ENCODE data around the gene GPBAR1.

DNA sequence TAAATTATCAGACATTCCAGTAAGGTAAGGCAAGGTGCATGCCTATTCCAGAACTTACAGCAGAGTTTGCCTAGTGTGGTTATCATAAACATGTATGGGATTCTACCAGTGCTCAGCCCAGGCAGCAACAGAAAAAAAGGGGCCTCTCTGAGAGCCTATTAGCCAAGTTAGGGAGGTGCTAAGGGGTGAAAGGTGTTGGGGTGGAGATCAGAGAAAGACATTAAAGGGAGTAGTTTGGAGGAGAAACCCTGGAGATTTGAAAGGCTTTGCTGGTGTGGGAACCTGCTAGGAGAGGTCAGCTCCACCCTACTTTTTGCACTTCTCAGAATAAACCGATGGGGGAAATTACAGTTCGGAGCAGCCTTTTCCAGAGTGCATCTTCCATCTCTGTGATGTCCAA lies 40.9 kb upstream of the GPBAR1 start:
- TF ChIP-seq, protein P1, sequence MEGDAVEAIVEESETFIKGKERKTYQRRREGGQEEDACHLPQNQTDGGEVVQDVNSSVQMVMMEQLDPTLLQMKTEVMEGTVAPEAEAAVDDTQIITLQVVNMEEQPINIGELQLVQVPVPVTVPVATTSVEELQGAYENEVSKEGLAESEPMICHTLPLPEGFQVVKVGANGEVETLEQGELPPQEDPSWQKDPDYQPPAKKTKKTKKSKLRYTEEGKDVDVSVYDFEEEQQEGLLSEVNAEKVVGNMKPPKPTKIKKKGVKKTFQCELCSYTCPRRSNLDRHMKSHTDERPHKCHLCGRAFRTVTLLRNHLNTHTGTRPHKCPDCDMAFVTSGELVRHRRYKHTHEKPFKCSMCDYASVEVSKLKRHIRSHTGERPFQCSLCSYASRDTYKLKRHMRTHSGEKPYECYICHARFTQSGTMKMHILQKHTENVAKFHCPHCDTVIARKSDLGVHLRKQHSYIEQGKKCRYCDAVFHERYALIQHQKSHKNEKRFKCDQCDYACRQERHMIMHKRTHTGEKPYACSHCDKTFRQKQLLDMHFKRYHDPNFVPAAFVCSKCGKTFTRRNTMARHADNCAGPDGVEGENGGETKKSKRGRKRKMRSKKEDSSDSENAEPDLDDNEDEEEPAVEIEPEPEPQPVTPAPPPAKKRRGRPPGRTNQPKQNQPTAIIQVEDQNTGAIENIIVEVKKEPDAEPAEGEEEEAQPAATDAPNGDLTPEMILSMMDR (IDR thresholded peaks at IDR 0.05; ENCODE audit: insufficient read depth, low read length, poor library complexity, severe bottlenecking), result no peak
- TF ChIP-seq EZH2phosphoT487 (conservative IDR thresholded peaks at IDR 0.05; ENCODE audit: low read length), result no peak

Measured in SU-DHL-6 (cell line).